Measurements from ENCODE around the gene TXNDC12.

TXNDC12 gene

GRCh38 chr1:51997974-51998382 is 57.0 kb downstream of the TXNDC12 start:
- DNase-seq (ENCODE audit: low spot score): no peak

- peak; percentile 78 for DNase-seq (ENCODE audit: low spot score)
Measured at GRCh38 chr1:51990478-51990965, 64.5 kb downstream of the TXNDC12 start, which contains the start of gene RAB3B. Gene RAB3B (minus strand): TSS chr1:51990700. CDS start chr1:51977117, 13,583 bp downstream.

GRCh38 chr1:51989582-51990477 is 65.2 kb downstream of the TXNDC12 start:
- DNase-seq (ENCODE audit: low spot score): no peak

- no peak for DNase-seq (ENCODE audit: low spot score)
Measured at GRCh38 chr1:51988254-51988653, 66.7 kb downstream of the TXNDC12 start.

GRCh38 chr1:51986718-51987117 is 68.3 kb downstream of the TXNDC12 start:
- no peak for DNase-seq (ENCODE audit: low spot score)

- DNase-seq (ENCODE audit: low spot score): no peak
Measured at GRCh38 chr1:51982161-51982560, 72.8 kb downstream of the TXNDC12 start.

- DNase-seq (ENCODE audit: low spot score): no peak
Measured at GRCh38 chr1:51981555-51981954, 73.4 kb downstream of the TXNDC12 start.

GRCh38 chr1:51978099-51978498 is 76.9 kb downstream of the TXNDC12 start:
- DNase-seq (ENCODE audit: low spot score): no peak

GRCh38 chr1:51976846-51977602 is 78.0 kb downstream of the TXNDC12 start:
- no peak for DNase-seq (ENCODE audit: low spot score)

GRCh38 chr1:51973587-51974474 is 81.2 kb downstream of the TXNDC12 start:
- DNase-seq (ENCODE audit: low spot score): no peak
